CD8-positive, alpha-beta memory T cell (primary cell): ENCODE measurements around the gene GBA2. TPM values are rescaled to one million over a fixed set of nuclear protein-coding genes. Genes with fewer than 3 reads are reported as not detected.

Experiments used
- CTCF ChIA-PET: fragments of 350-600 bp; sonication (Branson Sonifier 250); formaldehyde crosslinking; loops from one replicate; lab custom pipeline; 2021; ENCODE audit warnings: antibody characterized with exemption; lab: Charles Lee
- POLR2A ChIA-PET: fragments of 350-600 bp; sonication (Branson Sonifier 250); formaldehyde crosslinking; loops from one replicate; lab custom pipeline; 2021; ENCODE audit warnings: antibody characterized with exemption; lab: Charles Lee
- DNase-seq, 5 donors: peaks; one replicate each; pipeline versions ENCODE4 v3.0.0 to v3.0.0-alpha.2; 2020 to 2022; ENCODE audit warnings: mixed read lengths in 1 of 5
- H3K27ac ChIP-seq: one replicate; pipeline ENCODE4 v1.7.0; 2013; ENCODE audit warnings: low read depth, mild to moderate bottlenecking, low read length, moderate library complexity
- H3K27me3 ChIP-seq: 2 replicates; pipeline ENCODE4 v1.7.0; 2013; ENCODE audit warnings: low read length, mild to moderate bottlenecking; ENCODE audit not compliant: insufficient read depth, poor library complexity, severe bottlenecking
- H3K36me3 ChIP-seq: 2 replicates; pipeline ENCODE4 v1.7.0; 2013; ENCODE audit warnings: mild to moderate bottlenecking, low read length, moderate library complexity; ENCODE audit not compliant: insufficient read depth
- H3K4me1 ChIP-seq: 2 replicates; pipeline ENCODE4 v1.7.0; 2013; ENCODE audit warnings: mild to moderate bottlenecking, low read length, moderate library complexity; ENCODE audit not compliant: insufficient read depth
- H3K4me3 ChIP-seq: 2 replicates; pipeline ENCODE4 v1.7.0; 2013; ENCODE audit warnings: mild to moderate bottlenecking, low read length
- H3K9me3 ChIP-seq: 2 replicates; pipeline ENCODE4 v1.7.0; 2013; ENCODE audit warnings: mild to moderate bottlenecking, low read length
- H3K27ac Mint-ChIP-seq, 8 donors: one replicate each; pipeline ENCODE4 v1.8.0; 2020 to 2021; ENCODE audit warnings: mixed read lengths in 8 of 8, mild to moderate bottlenecking in 6 of 8, inconsistent platforms in 3 of 8, moderate library complexity in 3 of 8
- H3K27me3 Mint-ChIP-seq, 2 donors: one replicate each; pipeline ENCODE4 v1.8.0; 2020 to 2021; ENCODE audit warnings: mixed read lengths in 2 of 2, mild to moderate bottlenecking in 1 of 2, moderate library complexity in 1 of 2
- H3K36me3 Mint-ChIP-seq, 3 donors: one replicate each; pipeline ENCODE4 v1.8.0; 2020 to 2021; ENCODE audit warnings: mixed read lengths in 3 of 3, inconsistent platforms in 1 of 3, mild to moderate bottlenecking in 1 of 3
- H3K4me1 Mint-ChIP-seq, 3 donors: one replicate each; pipeline ENCODE4 v1.8.0; 2020 to 2021; ENCODE audit warnings: mixed read lengths in 3 of 3, inconsistent platforms in 1 of 3, mild to moderate bottlenecking in 1 of 3
- H3K4me3 Mint-ChIP-seq, 7 donors: one replicate each; pipeline ENCODE4 v1.8.0; 2020 to 2021; ENCODE audit warnings: mixed read lengths in 7 of 7, mild to moderate bottlenecking in 6 of 7, moderate library complexity in 4 of 7, inconsistent platforms in 2 of 7
- H3K9me3 Mint-ChIP-seq, 5 donors: one replicate each; pipeline ENCODE4 v1.8.0; 2020 to 2022; ENCODE audit warnings: mixed read lengths in 5 of 5, mild to moderate bottlenecking in 3 of 5, moderate library complexity in 2 of 5, inconsistent platforms in 1 of 5
- polyA plus RNA-seq: library from polyadenylated mRNA; unstranded; fragments of 300-500 nt; fragmentation: Illumina TruSeq; gene quantifications from one replicate; pipeline ENCODE4 v1.2.3, GENCODE V29; 2021
- total RNA-seq, 2 experiments: library from RNA; stranded (reverse); gene quantifications; one replicate each; pipeline ENCODE4 v1.2.3, GENCODE V29; 2021

GBA2 gene
- total RNA-seq = 10 to 100 TPM; 41.8 to 42.0 TPM
- polyA plus RNA-seq = 30.7 TPM

DNA sequence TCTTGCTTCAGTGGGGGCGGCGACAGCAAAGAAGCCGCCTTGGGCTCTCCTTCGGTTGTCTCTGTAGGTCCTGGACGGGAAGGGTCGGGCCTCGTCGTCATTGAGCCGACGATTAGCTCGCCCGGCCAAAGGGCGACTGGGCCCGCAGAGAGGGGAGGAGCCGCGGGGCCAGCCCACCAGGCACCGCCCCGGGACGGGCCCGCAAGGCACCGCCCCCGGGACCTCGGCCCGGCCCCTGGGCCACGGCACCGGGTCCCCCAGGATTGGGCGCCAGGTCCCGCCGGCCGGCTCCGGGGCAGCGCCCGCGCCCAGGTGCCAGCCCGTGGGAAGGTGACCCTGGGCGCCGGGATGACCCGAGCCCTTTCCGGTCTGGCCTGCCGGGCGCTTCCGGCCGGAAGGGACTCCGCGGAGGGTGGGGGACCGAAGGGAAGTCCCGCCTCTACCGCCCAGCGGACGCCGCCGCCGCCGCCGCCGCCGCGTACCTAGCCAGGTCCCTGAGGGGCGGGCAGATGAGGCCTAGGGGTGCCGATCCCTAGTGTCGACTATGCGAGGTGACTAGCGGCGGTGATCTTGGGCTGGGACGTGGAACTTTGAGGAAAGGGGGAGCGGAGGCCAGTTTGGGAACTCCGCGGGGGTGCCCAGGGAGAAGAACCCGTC, at the start of gene GBA2, which contains the start of gene RGP1:
Gene GBA2, minus strand, starts transcription at position 371 of the 657 bp plus-strand sequence. CDS start 524 bp downstream, outside the sequence.
Gene RGP1, plus strand, starts transcription at position 430 of the 657 bp plus-strand sequence. CDS start 469 bp downstream, outside the sequence.
- Mint-ChIP-seq H3K36me3 (peaks cover 5 to 63% (median 11%) of the 10 kb centered on the region in 3 donors), H3K4me3 (peak within 1 kb of the TSS; percentile 91 to 98 (median 96)), H3K27ac (peak within 1 kb of the TSS; percentile 83 to 98 (median 93)), H3K27me3 (no peaks in the 10 kb centered on the region), H3K9me3 (no peaks in the 10 kb centered on the region), H3K4me1 (peaks cover 36 to 67% (median 44%) of the 10 kb centered on the region in 3 donors)
- peak within 1 kb of the TSS; percentile 88 for H3K4me3 ChIP-seq
- H3K27me3 ChIP-seq = no peaks in the 10 kb centered on the region
- H3K9me3 ChIP-seq = no peaks in the 10 kb centered on the region
- ChIA-PET CTCF (interaction anchor here (0.6 to 5.4 kb wide), 14 partner anchors 6 to 145 kb away, joined by 3 to 68 read pairs (median 7); partner anchors contain the start of genes CCDC107, CREB3, MSMP and RMRP), POLR2A (interaction anchor here (0.8 to 3.4 kb wide), 8 partner anchors 11 to 677 kb away, joined by 3 to 45 read pairs (median 5); partner anchors contain the start of genes CREB3, TESK1, TLN1 and VCP)
- DNase-seq = peak; percentile 59 to 79 (median 66)
- H3K4me1 ChIP-seq = peaks cover 38% of the 10 kb centered on the region
- peak within 1 kb of the TSS; percentile 75 for H3K27ac ChIP-seq
- H3K36me3 ChIP-seq = peaks cover 42% of the 10 kb centered on the region

DNA sequence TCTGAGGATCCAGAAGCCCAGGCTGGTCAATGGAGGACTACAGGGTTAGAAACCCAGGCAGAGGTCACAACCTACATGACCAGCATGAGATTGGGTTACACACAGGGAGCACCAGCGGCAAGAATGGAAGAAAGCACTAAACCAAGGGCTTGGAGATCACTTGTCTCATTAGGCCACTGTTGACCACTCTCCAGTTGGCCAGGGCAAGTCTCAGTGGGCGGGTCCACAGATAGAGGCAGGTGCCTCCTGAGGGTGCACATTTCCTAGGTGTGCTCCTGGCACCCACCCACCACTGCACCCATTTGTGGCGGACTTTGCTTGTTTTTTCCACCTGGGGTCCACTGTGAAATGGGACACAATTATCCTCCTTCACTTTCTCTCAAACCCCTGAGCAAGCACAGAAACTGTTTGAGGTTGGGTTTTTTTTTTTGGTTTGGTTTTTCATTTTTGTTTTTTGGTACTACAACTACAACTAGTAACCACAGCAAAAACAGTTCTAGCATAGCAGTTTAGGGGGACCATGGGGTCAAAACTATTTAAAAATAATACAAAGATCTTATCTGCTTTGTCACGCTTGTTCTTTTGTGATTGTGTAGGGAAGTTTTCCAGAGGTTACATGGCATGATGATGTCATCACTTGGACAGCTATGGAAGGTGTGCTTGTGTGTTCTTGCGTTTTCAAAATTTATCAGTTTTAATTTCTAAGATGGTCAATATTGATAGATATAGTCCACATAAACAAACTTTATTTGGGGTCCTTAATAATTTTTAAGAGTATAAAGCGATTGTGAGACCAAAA, 48.5 kb upstream of the GBA2 start:
- Histone ChIP-seq H3K27me3 (no peaks in the 10 kb centered on the region), H3K4me1 (no peaks in the 10 kb centered on the region), H3K36me3 (no peaks in the 10 kb centered on the region), H3K4me3 (no peak overlapping the region), H3K27ac (no peak overlapping the region), H3K9me3 (no peaks in the 10 kb centered on the region)
- Mint-ChIP-seq H3K27ac (peak overlapping the region in 3 of 8 donors; percentile 7 to 61 (median 38)), H3K27me3 (peaks cover 0 to 1% of the 10 kb centered on the region in 2 donors), H3K4me1 (peaks cover 4 to 6% (median 4%) of the 10 kb centered on the region in 3 donors), H3K9me3 (no peaks in the 10 kb centered on the region), H3K36me3 (peaks cover 5 to 42% (median 14%) of the 10 kb centered on the region in 3 donors), H3K4me3 (no peak overlapping the region)
- ChIA-PET CTCF (interaction anchor here (1.6 kb wide), 1 partner anchor 7 kb away, joined by 6 read pairs; no protein-coding TSS in a partner anchor), POLR2A (no interaction called here)
- DNase-seq = no peak

DNA sequence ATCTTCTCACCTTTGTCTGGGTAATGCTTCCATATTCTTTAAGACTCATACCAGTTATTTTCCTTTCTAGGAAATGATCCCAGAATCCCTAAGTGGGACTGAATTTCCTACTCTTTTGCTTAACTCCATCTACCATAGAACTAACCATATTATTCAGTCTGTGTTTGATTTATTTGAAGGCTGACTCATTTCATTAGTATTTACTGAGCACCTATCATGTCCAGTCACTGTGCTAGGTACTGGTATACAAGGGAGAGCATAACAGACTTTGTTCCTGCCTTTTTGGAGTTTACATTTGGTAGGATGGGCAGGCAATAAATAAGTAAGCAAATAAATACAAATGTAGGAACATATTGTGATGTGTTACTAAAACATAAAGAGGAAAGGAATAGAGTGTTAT, 46.7 kb upstream of the GBA2 start:
- POLR2A ChIA-PET = no interaction called here
- no peaks in the 10 kb centered on the region for H3K27me3 ChIP-seq
- CTCF ChIA-PET = interaction anchor here (1.4 kb wide), 2 partner anchors 39 to 86 kb away, joined by 4 read pairs; no protein-coding TSS in a partner anchor
- peaks cover 4 to 6% (median 4%) of the 10 kb centered on the region in 3 donors for H3K4me1 Mint-ChIP-seq
- H3K4me3 Mint-ChIP-seq = no peak overlapping the region
- H3K9me3 ChIP-seq = no peaks in the 10 kb centered on the region
- no peak overlapping the region for H3K27ac ChIP-seq
- H3K27me3 Mint-ChIP-seq = no peaks in the 10 kb centered on the region
- H3K36me3 ChIP-seq = peaks cover 3% of the 10 kb centered on the region
- H3K36me3 Mint-ChIP-seq = peaks cover 0 to 26% (median 6%) of the 10 kb centered on the region in 3 donors
- H3K4me3 ChIP-seq = no peak overlapping the region
- peak overlapping the region in 3 of 8 donors; percentile 9 to 56 (median 20) for H3K27ac Mint-ChIP-seq
- DNase-seq = no peak
- H3K4me1 ChIP-seq = no peaks in the 10 kb centered on the region
- no peaks in the 10 kb centered on the region for H3K9me3 Mint-ChIP-seq

DNA sequence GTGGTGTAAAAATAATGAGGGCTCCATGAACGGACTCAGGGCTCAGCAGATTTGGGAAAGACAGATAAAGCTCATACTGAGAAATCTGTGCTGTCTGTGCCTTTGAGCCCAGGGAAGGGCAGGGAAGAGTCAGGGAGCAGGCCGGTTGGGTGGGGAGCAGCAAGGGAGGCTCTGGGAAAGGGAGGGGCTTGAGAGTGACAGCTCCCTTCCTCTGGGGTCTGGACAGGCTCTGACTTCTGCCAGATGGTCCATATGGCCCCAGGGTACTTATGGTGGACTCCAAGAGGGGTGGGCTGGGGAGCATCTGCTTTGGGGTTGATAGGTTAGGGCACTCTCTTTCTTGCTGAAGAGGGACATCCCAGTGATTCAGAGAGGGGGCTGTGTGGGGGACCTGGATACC, 44.4 kb upstream of the GBA2 start:
- Mint-ChIP-seq H3K4me1 (peaks cover 7 to 8% (median 8%) of the 10 kb centered on the region in 3 donors), H3K36me3 (peaks cover 0 to 21% (median 6%) of the 10 kb centered on the region in 3 donors), H3K27me3 (no peaks in the 10 kb centered on the region), H3K9me3 (no peaks in the 10 kb centered on the region), H3K4me3 (no peak overlapping the region), H3K27ac (peak overlapping the region in 3 of 8 donors; percentile 2 to 91 (median 63))
- Histone ChIP-seq H3K4me3 (no peak overlapping the region), H3K27me3 (no peaks in the 10 kb centered on the region), H3K9me3 (no peaks in the 10 kb centered on the region), H3K27ac (no peak overlapping the region), H3K36me3 (peaks cover 6% of the 10 kb centered on the region), H3K4me1 (no peaks in the 10 kb centered on the region)
- POLR2A ChIA-PET = no interaction called here
- CTCF ChIA-PET = interaction anchor here (1.1 to 2.4 kb wide), 3 partner anchors 33 to 89 kb away, joined by 4 to 15 read pairs (median 6); no protein-coding TSS in a partner anchor
- no peak for DNase-seq

DNA sequence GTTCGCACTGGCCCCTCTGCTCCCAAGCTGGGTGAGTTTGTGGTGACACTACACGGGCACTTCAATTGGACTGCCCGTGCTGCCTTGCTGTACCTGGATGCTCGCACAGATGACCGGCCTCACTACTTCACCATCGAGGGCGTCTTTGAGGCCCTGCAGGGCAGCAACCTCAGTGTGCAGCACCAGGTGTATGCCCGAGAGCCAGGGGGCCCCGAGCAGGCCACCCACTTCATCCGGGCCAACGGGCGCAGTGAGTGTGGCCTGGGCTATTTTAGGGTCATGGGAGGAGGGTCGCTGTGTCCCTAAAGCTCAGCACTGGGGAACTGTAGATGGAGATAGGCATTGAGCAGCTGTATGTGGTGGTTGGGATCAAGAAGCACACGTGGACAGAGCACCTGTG, 43.8 kb upstream of the GBA2 start:
- H3K4me1 ChIP-seq = no peaks in the 10 kb centered on the region
- H3K27me3 ChIP-seq = no peaks in the 10 kb centered on the region
- POLR2A ChIA-PET = no interaction called here
- Mint-ChIP-seq H3K9me3 (no peaks in the 10 kb centered on the region), H3K36me3 (peaks cover 0 to 23% (median 6%) of the 10 kb centered on the region in 3 donors), H3K27ac (peak overlapping the region in 2 of 8 donors; percentile 49 to 63), H3K4me1 (peaks cover 7 to 8% (median 8%) of the 10 kb centered on the region in 3 donors), H3K4me3 (no peak overlapping the region), H3K27me3 (no peaks in the 10 kb centered on the region)
- peaks cover 6% of the 10 kb centered on the region for H3K36me3 ChIP-seq
- CTCF ChIA-PET = interaction anchor here (0.7 to 2.4 kb wide), 5 partner anchors 34 to 110 kb away, joined by 3 to 15 read pairs (median 4); no protein-coding TSS in a partner anchor
- H3K9me3 ChIP-seq = no peaks in the 10 kb centered on the region
- H3K4me3 ChIP-seq = no peak overlapping the region
- DNase-seq = no peak
- no peak overlapping the region for H3K27ac ChIP-seq

DNA sequence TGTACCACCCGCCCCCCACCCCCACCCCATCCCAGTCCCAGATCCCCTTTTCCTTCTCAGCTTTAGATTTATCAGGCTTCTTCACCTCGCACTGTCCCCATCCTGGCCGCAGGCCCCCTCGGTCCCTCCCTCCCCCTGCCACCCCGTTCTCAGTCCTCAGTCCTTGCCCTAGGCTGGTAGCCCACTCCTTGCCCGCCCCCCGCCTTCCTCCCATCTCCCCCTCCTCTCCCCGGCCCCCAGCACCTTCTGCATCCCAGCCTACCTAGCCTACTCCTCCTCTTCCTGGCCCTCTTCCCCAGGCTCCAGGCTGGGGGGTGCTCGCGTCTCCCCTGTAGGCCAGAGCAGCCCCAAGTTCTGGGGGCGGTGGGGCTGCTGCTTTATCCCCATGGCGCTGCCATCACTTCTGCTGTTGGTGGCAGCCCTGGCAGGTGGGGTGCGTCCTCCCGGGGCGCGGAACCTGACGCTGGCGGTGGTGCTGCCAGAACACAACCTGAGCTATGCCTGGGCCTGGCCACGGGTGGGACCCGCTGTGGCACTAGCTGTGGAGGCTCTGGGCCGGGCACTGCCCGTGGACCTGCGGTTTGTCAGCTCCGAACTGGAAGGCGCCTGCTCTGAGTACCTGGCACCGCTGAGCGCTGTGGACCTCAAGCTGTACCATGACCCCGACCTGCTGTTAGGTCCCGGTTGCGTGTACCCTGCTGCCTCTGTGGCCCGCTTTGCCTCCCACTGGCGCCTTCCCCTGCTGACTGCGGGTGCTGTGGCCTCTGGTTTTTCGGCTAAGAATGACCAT, 43.2 kb upstream of the GBA2 start:
- DNase-seq = no peak
- H3K4me1 Mint-ChIP-seq = peaks cover 7 to 9% (median 8%) of the 10 kb centered on the region in 3 donors
- H3K4me3 ChIP-seq = no peak overlapping the region
- peaks cover 6% of the 10 kb centered on the region for H3K36me3 ChIP-seq
- no peaks in the 10 kb centered on the region for H3K9me3 ChIP-seq
- CTCF ChIA-PET = interaction anchor here (0.7 to 2.4 kb wide), 5 partner anchors 34 to 111 kb away, joined by 3 to 15 read pairs (median 3); no protein-coding TSS in a partner anchor
- POLR2A ChIA-PET = no interaction called here
- no peaks in the 10 kb centered on the region for H3K27me3 ChIP-seq
- H3K4me1 ChIP-seq = no peaks in the 10 kb centered on the region
- no peak overlapping the region for H3K27ac Mint-ChIP-seq
- no peaks in the 10 kb centered on the region for H3K27me3 Mint-ChIP-seq
- peaks cover 0 to 29% (median 8%) of the 10 kb centered on the region in 3 donors for H3K36me3 Mint-ChIP-seq
- H3K27ac ChIP-seq = no peak overlapping the region
- no peaks in the 10 kb centered on the region for H3K9me3 Mint-ChIP-seq
- no peak overlapping the region for H3K4me3 Mint-ChIP-seq

DNA sequence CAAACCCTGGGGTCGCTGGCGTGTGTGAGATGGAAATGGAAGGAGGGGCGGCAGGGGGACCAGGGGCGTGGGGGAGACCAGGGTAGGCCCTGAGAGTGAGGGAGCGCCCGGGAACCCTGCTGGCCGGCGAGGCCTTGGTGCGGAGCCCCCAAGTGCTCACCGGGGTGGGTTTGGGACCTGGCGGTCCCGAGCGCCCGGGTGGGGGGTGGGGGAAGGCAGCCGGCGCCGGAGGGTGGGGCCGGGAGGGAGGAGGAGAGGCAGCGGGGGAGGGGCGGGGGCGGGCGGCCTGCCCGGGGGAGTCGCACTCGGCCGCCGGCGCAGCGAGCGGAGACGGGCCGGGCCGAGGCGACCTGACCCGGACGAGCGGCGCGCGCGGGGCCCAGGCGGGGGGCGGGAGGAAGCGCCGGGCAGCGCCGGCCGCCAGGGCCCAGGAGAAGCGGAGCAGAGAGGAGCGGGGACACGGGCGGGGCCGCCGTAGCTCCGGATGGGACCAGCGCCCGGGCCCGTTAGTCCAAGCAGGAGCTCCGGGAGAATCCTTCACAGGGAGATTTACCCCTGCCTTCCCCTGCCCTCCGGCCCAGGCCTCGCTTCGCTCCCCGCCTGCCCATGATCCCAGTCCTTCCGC, 42.4 kb upstream of the GBA2 start, which contains the start of gene NPR2:
Gene NPR2, plus strand, starts transcription at position 295 of the 625 bp plus-strand sequence. CDS start 818 bp downstream, outside the sequence.
- CTCF ChIA-PET = interaction anchor here (1.2 to 2.4 kb wide), 3 partner anchors 35 to 112 kb away, joined by 3 to 15 read pairs (median 3); no protein-coding TSS in a partner anchor
- POLR2A ChIA-PET = no interaction called here
- DNase-seq = no peak
- Mint-ChIP-seq H3K36me3 (peaks cover 0 to 32% (median 6%) of the 10 kb centered on the region in 3 donors), H3K4me3 (no peak within 1 kb of the TSS), H3K9me3 (no peaks in the 10 kb centered on the region), H3K27ac (peak within 1 kb of the TSS in 3 of 8 donors; percentile 29 to 63 (median 46)), H3K27me3 (no peaks in the 10 kb centered on the region), H3K4me1 (peaks cover 7 to 9% (median 8%) of the 10 kb centered on the region in 3 donors)
- no peak within 1 kb of the TSS for H3K4me3 ChIP-seq
- H3K36me3 ChIP-seq = peaks cover 8% of the 10 kb centered on the region
- H3K4me1 ChIP-seq = no peaks in the 10 kb centered on the region
- no peak within 1 kb of the TSS for H3K27ac ChIP-seq
- H3K27me3 ChIP-seq = no peaks in the 10 kb centered on the region
- H3K9me3 ChIP-seq = no peaks in the 10 kb centered on the region
